Ascending aorta (tissue), 2 donors: ENCODE measurements around the gene SLC44A3. TPM values are rescaled to one million over a fixed set of nuclear protein-coding genes. Genes with fewer than 3 reads are reported as not detected.

Experiments used
- DNase-seq, 2 donors: peaks; one replicate each; pipeline ENCODE4 v3.0.0-alpha.2; 2019; ENCODE audit warnings: low spot score in 2 of 2
- H3K27ac ChIP-seq, 2 donors: fragments of 200-600 bp; sonication (generic); one replicate each; pipeline ENCODE4 v1.5.1; 2016 to 2017; ENCODE audit warnings: mild to moderate bottlenecking in 1 of 2
- H3K27me3 ChIP-seq: fragments of 200-600 bp; sonication (generic); one replicate; pipeline ENCODE4 v1.5.1; 2017
- H3K36me3 ChIP-seq, 2 donors: fragments of 200-600 bp; sonication (generic); one replicate each; pipeline ENCODE4 v1.5.1; 2016
- H3K4me1 ChIP-seq, 2 donors: fragments of 200-600 bp; sonication (generic); one replicate each; pipeline ENCODE4 v1.5.1; 2016 to 2017; ENCODE audit warnings: mild to moderate bottlenecking in 1 of 2
- H3K4me3 ChIP-seq, 2 donors: fragments of 200-600 bp; sonication (generic); one replicate each; pipeline ENCODE4 v1.5.1; 2016 to 2017; ENCODE audit warnings: mild to moderate bottlenecking in 1 of 2
- H3K9me3 ChIP-seq, 2 donors: fragments of 200-600 bp; sonication (generic); one replicate each; pipeline ENCODE4 v1.5.1; 2016
- intact Hi-C: fragments of 100-400 bp; cut with DNase I; formaldehyde crosslinking; loops from one replicate; pipeline ENCODE4 v1.15.1; 2023
- total RNA-seq: library from RNA; depleted of rRNA; stranded (reverse); fragments of >200 nt; gene quantifications from one replicate; pipeline ENCODE4 v1.1.0, GENCODE V29; 2016
- TF ChIP-seq, protein P1 (sequence below), 3 experiments: fragments of 200-600 bp in 2 of 3; fragments of 450-650 bp in 1 of 3; sonication (generic) in 2 of 3; IDR thresholded peaks; one replicate each; pipeline ENCODE4 v1.5.1; 2016 to 2019; ENCODE audit warnings: antibody characterized with exemption in 3 of 3, mild to moderate bottlenecking in 1 of 3, moderate library complexity in 1 of 3

SLC44A3 gene
- total RNA-seq, 1 donor from 2014 or later = not detected

DNA sequence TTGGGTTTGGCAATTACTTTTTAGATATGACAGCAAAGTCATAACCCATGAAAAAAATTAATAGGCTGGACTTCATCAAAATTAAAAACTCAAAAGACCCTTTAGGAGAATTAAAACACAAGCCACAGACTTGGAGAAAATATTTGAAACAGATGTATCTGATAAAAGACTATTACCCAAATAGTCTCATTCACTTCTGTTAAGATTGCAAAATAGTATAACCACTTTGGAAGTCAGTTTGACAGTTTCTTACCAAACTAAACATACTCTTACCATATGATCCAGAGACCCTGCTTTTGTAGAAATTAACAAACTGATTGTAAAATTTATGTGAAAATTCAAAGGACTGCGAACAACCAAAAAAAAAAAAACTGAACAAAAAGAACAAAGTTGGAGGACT is 32.5 kb upstream of the SLC44A3 start:
- Histone ChIP-seq H3K4me1 (peaks cover 2 to 21% of the 10 kb centered on the region in 2 donors), H3K27me3 (no peaks in the 10 kb centered on the region), H3K4me3 (no peak overlapping the region), H3K27ac (no peak overlapping the region), H3K36me3 (no peaks in the 10 kb centered on the region), H3K9me3 (no peaks in the 10 kb centered on the region)
- TF ChIP-seq, protein P1, sequence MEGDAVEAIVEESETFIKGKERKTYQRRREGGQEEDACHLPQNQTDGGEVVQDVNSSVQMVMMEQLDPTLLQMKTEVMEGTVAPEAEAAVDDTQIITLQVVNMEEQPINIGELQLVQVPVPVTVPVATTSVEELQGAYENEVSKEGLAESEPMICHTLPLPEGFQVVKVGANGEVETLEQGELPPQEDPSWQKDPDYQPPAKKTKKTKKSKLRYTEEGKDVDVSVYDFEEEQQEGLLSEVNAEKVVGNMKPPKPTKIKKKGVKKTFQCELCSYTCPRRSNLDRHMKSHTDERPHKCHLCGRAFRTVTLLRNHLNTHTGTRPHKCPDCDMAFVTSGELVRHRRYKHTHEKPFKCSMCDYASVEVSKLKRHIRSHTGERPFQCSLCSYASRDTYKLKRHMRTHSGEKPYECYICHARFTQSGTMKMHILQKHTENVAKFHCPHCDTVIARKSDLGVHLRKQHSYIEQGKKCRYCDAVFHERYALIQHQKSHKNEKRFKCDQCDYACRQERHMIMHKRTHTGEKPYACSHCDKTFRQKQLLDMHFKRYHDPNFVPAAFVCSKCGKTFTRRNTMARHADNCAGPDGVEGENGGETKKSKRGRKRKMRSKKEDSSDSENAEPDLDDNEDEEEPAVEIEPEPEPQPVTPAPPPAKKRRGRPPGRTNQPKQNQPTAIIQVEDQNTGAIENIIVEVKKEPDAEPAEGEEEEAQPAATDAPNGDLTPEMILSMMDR (IDR thresholded peaks at IDR 0.05) = no peak
- intact Hi-C loops = loop anchor here (10.0 kb wide), 1 partner anchor 133 kb away; no protein-coding TSS in a partner anchor
- DNase-seq = no peak

DNA sequence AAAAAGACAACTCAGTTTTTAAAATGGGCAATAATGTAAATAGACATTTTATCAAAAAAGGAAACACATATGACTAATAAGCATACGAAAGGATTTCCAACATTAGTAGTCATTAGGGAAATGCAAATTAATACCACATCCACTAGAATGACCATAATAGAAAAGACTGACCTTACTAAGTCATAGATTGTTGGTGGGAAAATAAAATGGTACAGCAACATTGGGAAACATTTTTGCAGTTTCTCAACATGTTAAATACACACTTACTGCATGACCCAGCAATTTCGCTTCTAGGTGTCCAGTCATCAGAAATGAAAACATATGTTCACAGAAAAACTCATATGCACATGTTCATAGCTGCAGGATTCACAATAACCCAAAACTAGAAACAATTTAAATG is 29.9 kb upstream of the SLC44A3 start:
- TF ChIP-seq, protein P1 (IDR thresholded peaks at IDR 0.05) = no peak
- DNase-seq = no peak
- Histone ChIP-seq H3K4me1 (peaks cover 6 to 24% of the 10 kb centered on the region in 2 donors), H3K4me3 (no peak overlapping the region), H3K36me3 (no peaks in the 10 kb centered on the region), H3K27ac (no peak overlapping the region), H3K27me3 (no peaks in the 10 kb centered on the region), H3K9me3 (no peaks in the 10 kb centered on the region)
- intact Hi-C loops = loop anchor here (5.0 kb wide), 1 partner anchor 373 kb away; the partner anchor contains the start of gene ABCD3

DNA sequence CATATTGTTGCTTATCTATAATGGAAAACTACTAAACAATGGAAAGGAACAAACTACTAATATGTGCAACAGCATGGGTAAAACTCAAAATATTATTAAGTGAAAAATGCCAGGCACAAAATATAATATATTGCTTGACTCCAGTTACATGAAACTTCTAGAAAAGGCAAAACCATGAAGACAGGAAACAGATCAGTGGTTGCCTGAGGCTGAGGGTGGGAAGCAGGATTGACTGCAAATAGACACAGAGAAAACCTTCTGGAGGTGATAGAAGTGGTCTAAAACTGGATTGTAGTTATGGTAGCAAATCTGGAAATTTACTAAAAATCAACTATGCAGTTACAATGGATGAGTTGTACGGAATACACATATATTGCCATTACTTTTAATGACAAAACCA is 29.5 kb upstream of the SLC44A3 start:
- H3K9me3 ChIP-seq = no peaks in the 10 kb centered on the region
- no peaks in the 10 kb centered on the region for H3K36me3 ChIP-seq
- TF ChIP-seq, protein P1 (IDR thresholded peaks at IDR 0.05) = no peak
- H3K27me3 ChIP-seq = no peaks in the 10 kb centered on the region
- H3K4me1 ChIP-seq = peaks cover 6 to 23% of the 10 kb centered on the region in 2 donors
- H3K27ac ChIP-seq = no peak overlapping the region
- no peak overlapping the region for H3K4me3 ChIP-seq
- DNase-seq = no peak
- intact Hi-C loops = loop anchor here (5.0 kb wide), 1 partner anchor 373 kb away; the partner anchor contains the start of gene ABCD3

DNA sequence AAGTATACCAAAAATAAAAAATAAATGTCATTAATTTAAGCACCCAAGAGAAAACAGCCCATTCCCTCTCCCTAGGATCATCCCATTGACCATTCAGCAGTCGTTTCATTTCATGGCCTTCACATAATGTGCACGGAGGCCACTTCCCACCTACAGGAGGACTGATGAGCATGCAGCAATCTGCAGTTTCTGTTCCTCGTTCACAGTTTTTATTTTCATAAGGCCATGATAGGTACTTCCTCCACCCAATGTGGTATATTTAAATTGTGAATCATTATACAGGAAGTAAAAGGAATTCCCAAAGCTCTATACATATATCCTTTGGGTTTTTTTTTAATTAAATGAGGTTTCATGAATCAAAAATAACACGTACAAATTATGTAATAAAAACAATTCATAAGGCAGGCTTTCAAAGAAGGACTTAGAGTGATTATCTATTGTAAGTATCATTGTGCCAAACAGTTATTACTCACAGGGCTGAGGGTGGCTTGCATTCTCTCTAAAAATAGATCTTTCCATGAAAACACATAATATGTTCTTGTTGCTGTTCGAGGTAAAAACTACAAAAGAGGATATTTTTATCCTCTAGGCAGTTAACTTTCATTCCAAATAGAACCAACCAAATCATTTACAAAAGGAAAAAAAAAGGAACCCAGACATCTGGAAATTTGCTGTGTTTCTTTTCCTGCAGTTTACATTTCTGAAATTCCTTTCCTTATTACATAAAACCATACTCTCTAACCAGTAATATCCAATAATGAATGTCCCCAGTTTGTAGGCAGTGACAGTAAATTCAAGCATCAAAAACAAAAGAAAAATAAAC is 27.5 kb upstream of the SLC44A3 start:
- TF ChIP-seq, protein P1 (IDR thresholded peaks at IDR 0.05) = peak; percentile 28 to 60 (median 41)
- peaks cover 6 to 23% of the 10 kb centered on the region in 2 donors for H3K4me1 ChIP-seq
- peak overlapping the region; percentile 67 to 84 for H3K27ac ChIP-seq
- H3K36me3 ChIP-seq = no peaks in the 10 kb centered on the region
- no peaks in the 10 kb centered on the region for H3K27me3 ChIP-seq
- DNase-seq = no peak
- intact Hi-C loops = loop anchor here (1.0 to 5.0 kb wide), 3 partner anchors 9 to 375 kb away; partner anchors contain the start of genes ABCD3 and F3
- no peaks in the 10 kb centered on the region for H3K9me3 ChIP-seq
- H3K4me3 ChIP-seq = peak overlapping the region; percentile 18 to 25

DNA sequence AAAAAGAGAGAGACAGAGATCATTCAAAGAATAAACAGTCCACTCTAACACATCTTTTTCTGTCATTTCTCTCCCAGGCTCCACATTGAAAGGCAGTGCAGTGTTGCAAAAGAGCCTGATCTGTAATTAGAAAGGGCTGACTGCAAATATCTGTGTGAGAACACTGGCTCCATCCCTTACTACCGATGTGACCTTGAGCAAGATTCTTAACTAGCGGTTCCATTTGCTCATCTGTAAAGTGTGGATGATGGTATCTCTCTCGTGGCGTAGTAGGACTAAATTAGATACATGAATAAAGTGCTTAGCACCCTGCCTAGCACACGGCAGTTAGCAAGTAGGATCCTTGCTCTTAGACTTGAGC is 26.9 kb upstream of the SLC44A3 start:
- TF ChIP-seq, protein P1 (IDR thresholded peaks at IDR 0.05) = no peak
- H3K27me3 ChIP-seq = no peaks in the 10 kb centered on the region
- H3K4me1 ChIP-seq = peaks cover 6 to 23% of the 10 kb centered on the region in 2 donors
- peak overlapping the region; percentile 18 to 25 for H3K4me3 ChIP-seq
- peak overlapping the region; percentile 67 to 84 for H3K27ac ChIP-seq
- no peaks in the 10 kb centered on the region for H3K36me3 ChIP-seq
- no peak for DNase-seq
- no peaks in the 10 kb centered on the region for H3K9me3 ChIP-seq
- intact Hi-C loops = loop anchor here (2.0 to 5.0 kb wide), 2 partner anchors 252 to 376 kb away; partner anchors contain the start of genes ABCD3 and F3
